Measurements from ENCODE around the gene OPRM1.
"Not testable (repeated sequence)": the region's sequence is repeated elsewhere in the genome, so short reads cannot be mapped to it uniquely, and the experiment has no call there.

Gene OPRM1

GRCh38 chr6:154238831-154239230, 199.8 kb downstream of the OPRM1 start:
- no peak for DNase-seq (ENCODE audit: low spot score)

GRCh38 chr6:154239392-154239791, 200.4 kb downstream of the OPRM1 start:
- DNase-seq (ENCODE audit: low spot score): no peak

GRCh38 chr6:154241061-154241460, 202.0 kb downstream of the OPRM1 start:
- DNase-seq (ENCODE audit: low spot score): not testable (repeated sequence)

GRCh38 chr6:154241581-154241980, 202.5 kb downstream of the OPRM1 start:
- DNase-seq (ENCODE audit: low spot score): no peak

- DNase-seq (ENCODE audit: low spot score): no peak
These were observed 203.7 kb downstream of the OPRM1 start for GRCh38 chr6:154242617-154243357.

GRCh38 chr6:154243793-154244750, 205.0 kb downstream of the OPRM1 start:
- no peak for DNase-seq (ENCODE audit: low spot score)

GRCh38 chr6:154245506-154245905, 206.5 kb downstream of the OPRM1 start:
- DNase-seq (ENCODE audit: low spot score): no peak

GRCh38 chr6:154246723-154247118, 207.7 kb downstream of the OPRM1 start:
- DNase-seq (ENCODE audit: low spot score): no peak

- DNase-seq (ENCODE audit: low spot score): no peak
These were observed 208.2 kb downstream of the OPRM1 start for GRCh38 chr6:154247119-154247861.

- DNase-seq (ENCODE audit: low spot score): no peak
These were observed 210.7 kb downstream of the OPRM1 start for GRCh38 chr6:154249499-154250298.

- DNase-seq (ENCODE audit: low spot score): no peak
These were observed 212.1 kb downstream of the OPRM1 start for GRCh38 chr6:154251116-154251515.

GRCh38 chr6:154252678-154253077, 213.6 kb downstream of the OPRM1 start:
- no peak for DNase-seq (ENCODE audit: low spot score)

GRCh38 chr6:154257067-154257466, 218.0 kb downstream of the OPRM1 start:
- no peak for DNase-seq (ENCODE audit: low spot score)

- DNase-seq (ENCODE audit: low spot score): no peak
These were observed 219.2 kb downstream of the OPRM1 start for GRCh38 chr6:154258064-154258757.

- DNase-seq (ENCODE audit: low spot score): no peak
These were observed 222.8 kb downstream of the OPRM1 start for GRCh38 chr6:154261688-154262397.

GRCh38 chr6:154266560-154267099, 227.6 kb downstream of the OPRM1 start:
- DNase-seq (ENCODE audit: low spot score): no peak

- no peak for DNase-seq (ENCODE audit: low spot score)
These were observed 228.6 kb downstream of the OPRM1 start for GRCh38 chr6:154267508-154268106.

GRCh38 chr6:154268486-154268885, 229.4 kb downstream of the OPRM1 start:
- no peak for DNase-seq (ENCODE audit: low spot score)

- DNase-seq (ENCODE audit: low spot score): no peak
These were observed 235.1 kb downstream of the OPRM1 start for GRCh38 chr6:154274168-154274567.
